WTC11 (cell line): ENCODE data around the gene SNAPC1.
A peak's percentile ranks its signal among the peaks of the same experiment; 100 is the strongest.

Source experiments
- CREM ChIP-seq: sonication (generic); formaldehyde crosslinking; IDR thresholded peaks from 2 replicates; pipeline ENCODE4 v1.8.1; 2022; ENCODE audit warnings: mild to moderate bottlenecking, missing genetic modification reagents, moderate library complexity
- GABPB1 ChIP-seq: sonication (generic); formaldehyde crosslinking; IDR thresholded peaks from 2 replicates; pipeline ENCODE4 v1.8.1; 2023; ENCODE audit warnings: mild to moderate bottlenecking, missing genetic modification reagents
- KAT7 ChIP-seq: sonication (generic); formaldehyde crosslinking; IDR thresholded peaks from 2 replicates; pipeline ENCODE4 v1.8.1; 2023; ENCODE audit warnings: missing genetic modification reagents, mild to moderate bottlenecking, borderline replicate concordance
- NFE2L1 ChIP-seq: sonication (generic); formaldehyde crosslinking; IDR thresholded peaks from 2 replicates; pipeline ENCODE4 v1.8.1; 2023; ENCODE audit warnings: missing genetic modification reagents
- SP1 ChIP-seq: sonication (generic); formaldehyde crosslinking; conservative IDR thresholded peaks from 2 replicates; pipeline ENCODE4 v1.8.1; 2022; ENCODE audit warnings: missing genetic modification reagents
- TF ChIP-seq, protein P1 (sequence below): sonication (generic); formaldehyde crosslinking; IDR thresholded peaks from 2 replicates; pipeline ENCODE4 v1.8.0; 2022; ENCODE audit warnings: mild to moderate bottlenecking, missing genetic modification reagents
- TF ChIP-seq, protein P2 (sequence below): sonication (generic); formaldehyde crosslinking; IDR thresholded peaks from 2 replicates; pipeline ENCODE4 v1.8.1; 2022; ENCODE audit warnings: missing genetic modification reagents, borderline replicate concordance
- TF ChIP-seq, protein P3 (sequence below): fragments of 200-600 bp; IDR thresholded peaks from 2 replicates; pipeline ENCODE4 v1.8.0; 2022; ENCODE audit warnings: antibody characterized with exemption

DNA sequence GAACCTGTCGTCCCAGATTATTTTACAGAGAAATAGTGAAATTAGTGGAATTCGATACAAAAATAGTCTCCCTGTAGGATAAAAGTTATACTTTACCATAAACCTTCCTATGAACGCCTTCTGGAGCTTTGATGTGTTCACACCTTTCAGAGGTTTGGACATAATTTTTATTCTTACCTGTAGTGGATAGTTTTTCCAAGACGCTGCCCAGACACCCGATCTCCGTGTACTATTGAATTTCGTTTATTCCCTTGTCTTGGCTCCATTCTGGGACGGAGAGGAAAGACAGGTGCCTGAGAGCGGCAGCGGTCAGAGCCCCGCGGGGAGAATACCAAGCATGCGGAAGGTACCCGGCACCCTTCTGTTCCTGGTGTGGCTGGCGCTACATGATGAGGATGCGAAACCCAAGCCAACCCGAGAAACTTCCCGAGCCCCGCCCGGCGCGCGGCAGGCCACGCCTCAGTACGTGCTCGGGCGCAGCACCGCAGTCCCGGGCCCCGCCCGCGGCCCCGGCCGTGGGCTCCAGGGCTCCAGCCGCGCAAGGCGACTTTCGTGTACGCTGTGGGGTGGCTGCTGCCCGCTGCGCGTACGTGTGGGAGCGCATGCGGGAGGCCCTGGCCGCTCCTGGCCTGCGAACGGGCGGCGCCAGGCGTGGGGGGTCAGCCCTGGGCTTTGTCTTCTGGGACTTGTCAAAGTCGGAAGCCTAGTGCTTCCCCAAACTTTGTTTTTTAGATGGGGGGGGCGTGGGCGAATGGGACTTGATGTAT lies 11.3 kb upstream of the SNAPC1 start:
- TF ChIP-seq, protein P1, sequence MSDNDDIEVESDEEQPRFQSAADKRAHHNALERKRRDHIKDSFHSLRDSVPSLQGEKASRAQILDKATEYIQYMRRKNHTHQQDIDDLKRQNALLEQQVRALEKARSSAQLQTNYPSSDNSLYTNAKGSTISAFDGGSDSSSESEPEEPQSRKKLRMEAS: peak; percentile 30; the same call in 1 of the 2 replicates
- TF ChIP-seq, protein P2, sequence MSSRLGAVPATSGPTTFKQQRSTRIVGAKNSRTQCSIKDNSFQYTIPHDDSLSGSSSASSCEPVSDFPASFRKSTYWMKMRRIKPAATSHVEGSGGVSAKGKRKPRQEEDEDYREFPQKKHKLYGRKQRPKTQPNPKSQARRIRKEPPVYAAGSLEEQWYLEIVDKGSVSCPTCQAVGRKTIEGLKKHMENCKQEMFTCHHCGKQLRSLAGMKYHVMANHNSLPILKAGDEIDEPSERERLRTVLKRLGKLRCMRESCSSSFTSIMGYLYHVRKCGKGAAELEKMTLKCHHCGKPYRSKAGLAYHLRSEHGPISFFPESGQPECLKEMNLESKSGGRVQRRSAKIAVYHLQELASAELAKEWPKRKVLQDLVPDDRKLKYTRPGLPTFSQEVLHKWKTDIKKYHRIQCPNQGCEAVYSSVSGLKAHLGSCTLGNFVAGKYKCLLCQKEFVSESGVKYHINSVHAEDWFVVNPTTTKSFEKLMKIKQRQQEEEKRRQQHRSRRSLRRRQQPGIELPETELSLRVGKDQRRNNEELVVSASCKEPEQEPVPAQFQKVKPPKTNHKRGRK (CRISPR knock-in tag): no peak
- TF ChIP-seq, protein P3, sequence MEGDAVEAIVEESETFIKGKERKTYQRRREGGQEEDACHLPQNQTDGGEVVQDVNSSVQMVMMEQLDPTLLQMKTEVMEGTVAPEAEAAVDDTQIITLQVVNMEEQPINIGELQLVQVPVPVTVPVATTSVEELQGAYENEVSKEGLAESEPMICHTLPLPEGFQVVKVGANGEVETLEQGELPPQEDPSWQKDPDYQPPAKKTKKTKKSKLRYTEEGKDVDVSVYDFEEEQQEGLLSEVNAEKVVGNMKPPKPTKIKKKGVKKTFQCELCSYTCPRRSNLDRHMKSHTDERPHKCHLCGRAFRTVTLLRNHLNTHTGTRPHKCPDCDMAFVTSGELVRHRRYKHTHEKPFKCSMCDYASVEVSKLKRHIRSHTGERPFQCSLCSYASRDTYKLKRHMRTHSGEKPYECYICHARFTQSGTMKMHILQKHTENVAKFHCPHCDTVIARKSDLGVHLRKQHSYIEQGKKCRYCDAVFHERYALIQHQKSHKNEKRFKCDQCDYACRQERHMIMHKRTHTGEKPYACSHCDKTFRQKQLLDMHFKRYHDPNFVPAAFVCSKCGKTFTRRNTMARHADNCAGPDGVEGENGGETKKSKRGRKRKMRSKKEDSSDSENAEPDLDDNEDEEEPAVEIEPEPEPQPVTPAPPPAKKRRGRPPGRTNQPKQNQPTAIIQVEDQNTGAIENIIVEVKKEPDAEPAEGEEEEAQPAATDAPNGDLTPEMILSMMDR: no peak
- TF ChIP-seq GABPB1 (CRISPR knock-in tag) (no peak), SP1 (CRISPR knock-in tag) (peak; percentile 55; the same call in 1 of the 2 replicates), CREM (CRISPR knock-in tag) (0 out of 2 replicates have a peak, but pooled peaks have one; percentile 50), NFE2L1 (CRISPR knock-in tag) (peak; percentile 77), KAT7 (CRISPR knock-in tag) (no peak)
